ENCODE measurements around the gene CD8B. TPM values are rescaled to one million over a fixed set of nuclear protein-coding genes. Genes with fewer than 3 reads are reported as not detected.
"Not testable (repeated sequence)": the region's sequence is repeated elsewhere in the genome, so short reads cannot be mapped to it uniquely, and the experiment has no call there.

Gene CD8B
- total RNA-seq, 2 donors from 2014 or later, result 0.37 to 1.00 TPM

DNA sequence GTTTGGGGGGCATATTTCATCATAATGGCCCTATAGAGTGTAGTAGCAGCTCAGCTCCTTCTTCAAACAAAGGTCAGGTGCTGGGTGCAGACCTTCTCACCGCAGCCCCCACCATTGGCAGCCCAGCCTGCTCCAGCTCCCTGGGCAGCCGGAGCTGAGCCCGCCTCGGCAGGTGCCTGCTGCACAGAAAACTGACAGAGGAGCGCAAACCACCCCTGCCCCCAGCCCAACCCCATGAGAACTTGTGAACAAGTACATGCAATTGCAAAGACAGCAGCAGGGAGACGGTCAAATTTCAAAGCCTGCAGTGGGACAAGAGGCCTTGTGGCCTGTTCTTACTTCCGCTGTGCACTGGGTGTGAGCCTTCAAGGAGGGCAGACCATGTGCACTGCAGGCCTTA lies 22.2 kb downstream of the CD8B start:
- DNase-seq (ENCODE audit: low spot score); intact Hi-C loops (cut with DNase I): not testable (repeated sequence)

- intact Hi-C loops (cut with DNase I); DNase-seq (ENCODE audit: low spot score): not testable (repeated sequence)
Observed at GRCh38 chr2:86837714-86838113, 24.0 kb downstream of the CD8B start.

GRCh38 chr2:86836915-86837695 lies 24.6 kb downstream of the CD8B start:
- intact Hi-C loops (cut with DNase I), result not testable (repeated sequence)
- peak; percentile 88 for DNase-seq (ENCODE audit: low spot score)

DNA sequence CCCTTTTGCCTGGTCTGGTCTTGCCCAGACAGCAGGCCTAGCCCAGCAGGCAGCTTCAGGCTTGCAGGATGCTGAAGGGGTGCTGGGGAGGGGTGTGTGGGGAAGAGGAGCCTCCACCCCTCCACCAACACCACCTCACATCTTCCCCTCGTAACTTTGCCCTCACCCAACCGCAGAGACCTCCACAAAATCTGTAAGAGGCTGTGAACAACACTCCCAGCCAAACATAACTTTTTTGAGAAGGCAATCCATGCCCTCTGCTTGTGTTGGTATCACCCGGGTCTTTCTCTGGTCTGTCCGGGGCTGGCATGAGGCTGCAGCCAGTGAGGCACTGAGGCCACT lies 26.2 kb downstream of the CD8B start:
- intact Hi-C loops (cut with DNase I); DNase-seq (ENCODE audit: low spot score): not testable (repeated sequence)

- intact Hi-C loops (cut with DNase I), result no loop called here
- DNase-seq (ENCODE audit: low spot score), result no peak
Observed at GRCh38 chr2:86833315-86833714, 28.4 kb downstream of the CD8B start.

DNA sequence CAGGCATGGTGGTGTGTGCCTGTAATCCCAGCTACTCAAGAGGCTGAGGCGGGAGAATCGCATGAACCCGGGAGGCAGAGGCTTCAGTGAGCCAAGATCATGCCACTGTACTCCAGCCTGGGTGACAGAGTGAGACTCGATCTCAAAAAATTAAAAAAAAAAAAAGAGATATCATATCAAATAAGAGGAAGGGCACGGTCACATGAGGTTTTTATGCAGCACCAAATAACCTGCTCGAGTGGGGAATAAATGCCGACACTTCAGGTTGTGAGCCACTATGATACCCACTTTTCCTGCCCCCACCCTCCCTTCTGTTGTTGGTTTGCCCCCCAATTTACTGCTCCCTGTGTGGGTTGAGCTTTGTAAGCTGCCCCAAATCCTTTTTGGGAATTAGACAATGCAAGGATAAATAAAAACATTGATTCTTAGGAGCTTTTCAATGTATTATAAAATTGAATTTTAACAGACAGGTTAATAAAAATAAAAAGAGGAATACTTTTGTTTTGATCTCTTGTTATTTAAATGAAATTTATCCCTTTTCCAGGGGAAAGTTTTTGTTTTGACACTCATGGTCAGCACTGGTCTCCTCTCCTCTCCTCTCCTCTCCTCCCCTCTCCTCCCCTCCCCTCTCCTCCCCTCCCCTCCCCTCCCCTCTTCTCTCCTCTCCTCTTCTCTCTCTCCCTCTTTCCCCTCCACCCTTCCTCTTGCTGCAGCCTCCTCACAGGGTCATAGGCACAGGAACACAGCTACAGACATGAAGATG lies 29.2 kb downstream of the CD8B start:
- no peak for DNase-seq (ENCODE audit: low spot score)
- intact Hi-C loops (cut with DNase I), result no loop called here

GRCh38 chr2:86831537-86831936 lies 30.1 kb downstream of the CD8B start:
- intact Hi-C loops (cut with DNase I), result no loop called here
- DNase-seq (ENCODE audit: low spot score), result no peak

- intact Hi-C loops (cut with DNase I), result no loop called here
Observed at GRCh38 chr2:86826951-86827350, 34.7 kb downstream of the CD8B start.

DNA sequence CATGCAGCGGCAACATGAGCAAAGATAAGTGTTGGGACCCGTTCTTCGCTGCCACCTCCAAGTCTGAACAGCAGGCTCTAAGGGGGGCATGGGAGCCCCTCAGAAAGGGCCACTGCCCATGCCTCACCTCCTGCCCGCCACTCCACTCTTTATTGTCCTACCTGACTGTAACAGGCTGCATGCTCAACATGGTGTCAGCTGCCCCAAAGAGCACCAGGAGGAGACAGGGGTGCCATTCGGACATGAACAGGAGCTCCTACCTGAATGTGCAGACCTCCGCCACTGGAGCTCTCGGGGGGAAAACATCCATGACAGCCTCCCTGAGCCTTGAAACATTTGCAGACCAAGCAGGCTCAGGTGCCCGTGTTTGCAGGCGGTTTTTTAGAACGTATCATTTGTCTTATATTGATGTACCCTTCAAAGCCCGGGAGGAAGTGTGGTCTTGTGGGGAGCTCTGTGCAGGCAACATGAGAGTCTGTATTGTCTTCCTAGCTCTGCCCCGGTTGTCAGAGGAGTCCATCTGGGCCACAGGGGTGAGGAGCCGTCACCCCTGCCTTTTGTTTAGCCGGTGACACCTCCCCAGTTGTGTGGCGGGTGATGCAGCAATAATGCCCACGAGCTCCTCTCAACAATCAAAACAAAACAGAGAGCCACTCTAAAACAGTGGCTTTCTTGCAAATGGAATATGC lies 35.8 kb downstream of the CD8B start:
- no peak for DNase-seq (ENCODE audit: low spot score)
- intact Hi-C loops (cut with DNase I), result no loop called here

More at GRCh38 chr2:86826951-86827350, 34.7 kb downstream of the CD8B start:
- no peak for DNase-seq (ENCODE audit: low spot score)

DNA sequence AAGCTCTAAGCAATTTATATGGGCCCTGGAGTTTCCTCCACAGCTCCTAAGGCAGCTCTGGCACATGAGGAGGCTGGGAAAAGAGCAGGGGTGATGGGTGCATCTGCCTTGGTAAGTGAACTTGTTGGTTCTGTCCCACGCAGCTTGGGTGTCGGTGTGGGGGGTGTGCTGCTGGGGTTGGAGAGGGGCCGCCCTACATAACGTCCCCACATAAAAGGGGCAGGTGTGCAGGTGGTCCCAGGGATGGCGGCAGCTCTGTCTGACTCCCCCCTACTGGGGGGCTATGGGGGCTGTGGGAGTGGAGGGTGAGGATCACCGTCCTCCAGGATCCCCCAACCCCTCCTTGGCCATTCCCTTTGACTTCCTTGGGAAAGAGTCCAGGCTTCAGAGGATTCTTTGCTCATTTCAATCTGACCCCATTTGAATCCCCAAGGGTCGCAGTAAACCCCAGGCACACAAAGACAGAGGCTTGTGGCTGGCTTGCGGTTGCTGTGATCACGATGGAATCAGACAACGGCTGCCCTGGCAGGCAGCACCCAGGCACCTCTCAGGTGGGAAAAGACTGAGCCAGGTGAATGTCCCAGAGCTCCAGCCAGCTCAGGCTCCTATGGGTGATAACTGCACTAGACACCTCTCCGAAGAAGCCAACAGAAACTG lies 36.5 kb downstream of the CD8B start:
- intact Hi-C loops (cut with DNase I), result no loop called here
- DNase-seq (ENCODE audit: low spot score), result no peak

DNA sequence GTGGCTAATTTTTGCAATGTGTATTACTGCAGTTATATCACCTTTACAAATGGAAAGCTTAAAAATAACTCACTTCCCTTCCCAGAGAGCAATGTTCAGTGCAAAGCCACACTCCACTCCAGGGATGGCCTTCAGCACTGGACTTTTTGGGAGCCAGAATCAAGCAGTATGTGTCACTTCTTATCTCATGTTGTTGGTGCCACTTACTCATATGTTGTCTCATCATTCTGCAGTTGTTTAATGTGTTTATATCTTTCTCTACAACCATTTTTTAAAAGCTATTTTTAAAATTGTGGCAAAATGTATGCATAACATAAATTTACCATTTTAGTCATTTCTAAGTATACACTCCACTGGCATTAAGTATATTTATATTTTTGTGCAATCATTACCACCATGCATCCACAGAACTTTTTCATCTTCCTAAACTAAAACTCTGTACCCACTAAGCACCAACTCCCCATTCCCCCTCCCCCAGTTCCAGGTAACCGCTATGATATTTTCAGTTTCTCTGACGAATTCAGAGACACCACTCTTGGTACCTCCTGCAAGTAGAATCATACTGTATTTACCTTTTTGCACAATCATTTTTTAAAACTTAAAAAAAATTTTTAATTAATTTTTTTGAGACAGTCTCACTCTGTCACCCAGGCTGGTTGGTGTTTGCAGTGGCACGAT lies 38.9 kb downstream of the CD8B start:
- intact Hi-C loops (cut with DNase I), result no loop called here
- DNase-seq (ENCODE audit: low spot score), result no peak

DNA sequence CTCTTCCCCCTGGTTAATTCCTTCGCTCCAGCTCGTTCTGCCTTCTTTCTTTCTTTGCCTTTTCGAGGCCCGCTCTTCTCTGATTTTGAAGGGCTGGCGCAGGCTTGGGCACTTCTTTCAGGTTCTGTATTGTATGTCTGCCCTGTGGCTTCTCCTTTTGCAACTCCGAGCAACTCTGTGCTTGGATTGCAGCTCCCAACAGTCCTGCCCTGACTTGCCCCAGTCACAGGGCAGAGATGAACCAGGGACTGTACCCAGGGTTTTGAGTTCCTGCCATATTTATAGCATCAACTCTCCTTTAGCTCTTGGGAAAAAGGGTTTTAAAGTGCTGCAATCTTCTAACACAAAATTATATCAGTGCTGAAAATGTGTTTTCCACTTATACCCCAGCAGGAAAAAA lies 39.8 kb downstream of the CD8B start:
- intact Hi-C loops (cut with DNase I), result no loop called here
- DNase-seq (ENCODE audit: low spot score), result no peak

- DNase-seq (ENCODE audit: low spot score), result no peak
Observed at GRCh38 chr2:86821306-86821705, 40.4 kb downstream of the CD8B start.

GRCh38 chr2:86818957-86819356 lies 42.7 kb downstream of the CD8B start:
- intact Hi-C loops (cut with DNase I), result no loop called here
- DNase-seq (ENCODE audit: low spot score), result no peak

More at GRCh38 chr2:86821306-86821705, 40.4 kb downstream of the CD8B start:
- intact Hi-C loops (cut with DNase I), result no loop called here

DNA sequence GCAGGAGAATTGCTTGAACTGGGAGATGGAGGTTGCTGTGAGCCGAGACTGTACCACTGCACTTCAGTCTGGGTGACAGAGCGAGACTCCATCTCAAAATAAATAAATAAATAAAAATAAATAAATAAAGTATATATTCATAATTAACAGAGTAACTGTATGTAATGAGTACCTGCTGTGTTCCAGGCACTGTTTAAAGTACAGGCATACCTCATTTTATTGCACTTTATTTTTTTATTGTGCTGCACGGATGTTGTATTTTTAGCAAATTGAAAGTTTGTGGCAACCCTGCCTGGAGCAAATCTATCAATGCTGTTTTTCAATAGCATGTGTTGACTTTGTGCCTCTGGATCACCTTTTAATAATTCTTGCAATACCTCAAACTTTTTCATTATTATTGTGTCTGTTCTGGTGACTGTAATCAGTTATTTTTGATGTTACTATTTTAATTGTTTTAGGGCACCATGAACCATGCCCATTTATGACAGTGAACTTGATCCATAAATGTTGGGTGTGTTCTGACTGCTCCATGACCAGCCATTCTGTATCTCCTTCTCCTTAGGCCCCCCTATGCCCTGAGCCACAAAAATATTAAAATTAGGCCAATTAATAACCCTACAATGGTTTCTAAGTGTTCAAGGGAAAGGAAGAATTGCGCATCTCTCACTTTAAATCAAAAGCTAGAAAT lies 43.4 kb downstream of the CD8B start:
- intact Hi-C loops (cut with DNase I), result no loop called here
- no peak for DNase-seq (ENCODE audit: low spot score)

DNA sequence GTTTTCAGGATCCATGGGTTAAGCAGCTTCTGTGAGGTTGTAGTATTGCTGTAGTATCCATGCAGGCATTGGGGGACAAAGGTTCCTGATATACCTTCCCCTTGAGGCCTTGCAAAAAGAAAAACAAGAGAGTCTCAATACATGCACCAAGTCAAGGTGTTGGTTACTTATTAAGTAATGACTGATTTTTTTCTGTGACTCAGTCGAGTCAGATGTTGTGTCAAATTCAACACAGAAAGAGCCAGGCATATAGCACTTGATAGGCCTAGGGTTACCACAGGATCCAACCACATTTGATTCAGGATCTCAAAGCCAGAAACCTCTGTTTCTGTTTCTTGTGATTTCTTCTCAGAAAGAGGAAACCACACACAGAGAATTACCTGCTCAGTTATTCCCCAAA lies 46.1 kb downstream of the CD8B start:
- no peak for DNase-seq (ENCODE audit: low spot score)
- intact Hi-C loops (cut with DNase I), result no loop called here

DNA sequence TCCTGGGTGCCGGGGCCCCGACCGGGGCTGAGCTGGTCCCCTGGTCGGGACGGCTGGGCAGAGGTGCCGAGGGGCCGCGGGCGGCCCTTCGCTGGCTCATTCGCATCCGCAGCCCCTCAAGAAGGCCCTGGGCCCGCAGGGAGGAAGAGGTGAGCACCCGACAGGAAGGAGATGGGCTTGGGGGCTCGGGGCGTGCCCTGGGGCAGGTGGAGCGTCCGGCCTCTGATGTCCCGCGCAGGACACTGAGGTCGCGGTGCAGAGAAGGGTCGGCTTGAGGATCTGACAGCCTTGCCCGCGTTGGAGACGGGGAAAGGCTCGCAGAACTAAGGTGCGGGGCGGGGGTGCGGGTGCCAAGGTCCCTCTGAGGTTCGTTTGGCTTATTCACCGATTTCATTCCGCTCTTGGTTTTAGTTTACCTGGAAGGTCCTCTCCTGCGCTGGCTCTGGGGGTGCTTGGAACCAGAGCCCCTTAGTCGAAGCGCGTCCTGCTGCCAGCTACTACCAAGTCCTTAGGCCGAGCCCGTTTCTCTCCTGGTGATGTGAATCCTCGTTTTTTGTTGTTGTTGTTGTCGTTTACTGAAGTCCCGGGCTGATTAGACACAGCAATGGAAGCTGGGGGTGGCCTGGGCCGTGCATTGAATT lies 52.1 kb downstream of the CD8B start:
- intact Hi-C loops (cut with DNase I), result no loop called here
- no peak for DNase-seq (ENCODE audit: low spot score)

All from posterior vena cava (tissue), 2 donors.